Erythroblast (primary cell): ENCODE measurements around the gene DDX60.

Experiments used
- GATA1 ChIP-seq: IDR thresholded peaks from 2 replicates; pipeline ENCODE4 v1.6.1; 2011; ENCODE audit warnings: low read depth, mild to moderate bottlenecking, control low read depth, low read length, moderate library complexity
- POLR2A ChIP-seq: IDR thresholded peaks from 2 replicates; pipeline ENCODE4 v1.6.1; 2011; ENCODE audit warnings: mild to moderate bottlenecking, low read length

DNA sequence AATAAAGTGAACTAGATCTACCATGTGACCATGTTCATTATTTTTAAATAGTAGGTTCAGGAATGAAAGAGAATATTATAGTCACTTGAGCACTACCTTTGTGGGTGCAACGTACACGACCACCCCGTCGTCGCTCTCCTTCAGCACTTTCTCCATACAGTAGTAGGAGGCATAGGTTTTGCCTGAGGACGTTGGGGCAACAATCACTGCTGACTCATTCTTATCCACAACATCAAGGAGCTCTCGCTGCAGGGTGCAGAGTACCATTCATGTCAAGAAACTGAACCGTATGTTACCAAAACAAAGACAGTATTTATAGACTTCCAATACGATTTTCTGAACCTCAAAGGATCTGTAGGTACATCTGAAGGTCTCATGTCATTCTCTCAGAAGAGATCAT is 44.7 kb downstream of the DDX60 start:
- TF ChIP-seq POLR2A (no peak), GATA1 (no peak)
